DMS53 (cell line): Measurements from ENCODE around the gene WDR81.
"Not testable (repeated sequence)": the region's sequence is repeated elsewhere in the genome, so short reads cannot be mapped to it uniquely, and the experiment has no call there.

ENCODE experiments used
- DNase-seq: peaks from one replicate; lab custom pipeline; 2025; lab: John Stamatoyannopoulos, UW

Gene WDR81

GRCh38 chr17:1753767-1754429 lies 29.4 kb downstream of the WDR81 start:
- no peak for DNase-seq

DNA sequence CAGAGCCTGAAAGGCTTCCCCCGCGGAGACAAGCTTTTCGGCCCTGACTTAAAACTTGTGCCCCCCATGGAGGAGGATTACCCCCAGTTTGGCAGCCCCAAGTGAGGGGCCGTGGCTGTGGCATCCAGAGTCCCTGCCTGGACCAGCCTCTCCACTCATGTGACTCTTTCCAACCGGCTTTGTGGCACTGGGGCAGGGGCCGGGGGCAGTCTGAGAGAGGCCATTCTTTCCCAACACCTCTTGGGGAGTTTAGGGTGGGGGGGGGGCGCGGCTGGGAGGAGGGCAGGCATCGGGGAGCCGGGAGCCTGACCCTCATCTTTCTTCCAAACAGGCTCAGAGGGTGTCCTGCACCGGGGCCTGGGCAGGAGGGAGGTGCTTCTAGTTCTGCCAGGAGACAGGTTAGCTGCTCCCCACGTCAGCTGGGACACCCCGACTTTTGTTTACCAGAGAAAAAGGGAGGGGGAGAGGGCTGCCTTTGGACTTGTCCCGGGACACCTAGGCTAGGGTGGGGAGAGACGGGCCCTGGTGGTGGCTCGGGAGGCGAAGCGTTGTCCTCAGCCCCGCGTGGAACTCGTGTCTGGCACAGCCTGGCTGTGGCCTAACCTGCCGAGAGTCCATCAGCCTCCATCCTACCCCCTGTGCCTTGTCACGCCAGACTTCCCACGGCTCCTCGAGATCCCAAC lies 30.1 kb downstream of the WDR81 start:
- DNase-seq, result no peak

DNA sequence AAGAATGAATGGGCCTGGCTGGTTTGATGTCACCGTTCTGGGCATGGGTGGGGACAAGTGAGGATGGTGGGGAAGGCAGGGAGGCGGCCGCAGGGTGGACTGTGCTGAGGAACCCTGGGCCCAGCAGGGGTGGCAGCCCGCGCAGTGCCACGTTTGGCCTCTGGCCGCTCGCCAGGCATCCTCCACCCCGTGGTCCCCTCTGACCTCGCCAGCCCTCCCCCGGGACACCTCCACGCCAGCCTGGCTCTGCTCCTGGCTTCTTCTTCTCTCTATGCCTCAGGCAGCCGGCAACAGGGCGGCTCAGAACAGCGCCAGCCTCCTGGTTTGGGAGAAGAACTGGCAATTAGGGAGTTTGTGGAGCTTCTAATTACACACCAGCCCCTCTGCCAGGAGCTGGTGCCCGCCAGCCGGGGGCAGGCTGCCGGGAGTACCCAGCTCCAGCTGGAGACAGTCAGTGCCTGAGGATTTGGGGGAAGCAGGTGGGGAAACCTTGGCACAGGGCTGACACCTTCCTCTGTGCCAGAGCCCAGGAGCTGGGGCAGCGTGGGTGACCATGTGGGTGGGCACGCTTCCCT lies 30.8 kb downstream of the WDR81 start:
- DNase-seq, result no peak

DNA sequence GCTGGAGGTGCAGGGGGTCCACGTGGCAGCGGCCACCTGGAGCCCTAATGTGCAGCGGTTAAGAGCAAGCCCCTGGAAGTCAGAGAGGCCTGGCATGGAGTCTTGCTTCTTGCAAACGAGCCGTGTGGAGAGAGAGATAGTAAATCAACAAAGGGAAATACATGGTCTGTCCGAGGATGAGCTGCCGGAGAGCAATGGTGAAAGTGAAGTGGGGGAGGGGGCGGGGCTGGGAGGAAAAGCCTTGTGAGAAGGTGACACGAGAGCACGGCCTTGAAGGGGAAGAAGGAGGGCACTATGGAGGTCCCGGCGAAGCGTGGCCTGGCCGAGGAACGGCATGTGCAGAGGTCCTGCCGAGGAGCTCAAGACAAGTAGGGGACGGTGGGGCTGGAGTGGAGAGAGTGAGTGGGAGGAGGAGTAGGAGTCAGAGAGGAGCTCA lies 31.3 kb downstream of the WDR81 start:
- peak; percentile 20 for DNase-seq

GRCh38 chr17:1758807-1759206 lies 34.3 kb downstream of the WDR81 start:
- DNase-seq, result no peak

GRCh38 chr17:1759529-1759928 lies 35.0 kb downstream of the WDR81 start:
- peak; percentile 35 for DNase-seq

- peak; percentile 54 for DNase-seq
Observed at GRCh38 chr17:1762233-1762900, 37.9 kb downstream of the WDR81 start.

DNA sequence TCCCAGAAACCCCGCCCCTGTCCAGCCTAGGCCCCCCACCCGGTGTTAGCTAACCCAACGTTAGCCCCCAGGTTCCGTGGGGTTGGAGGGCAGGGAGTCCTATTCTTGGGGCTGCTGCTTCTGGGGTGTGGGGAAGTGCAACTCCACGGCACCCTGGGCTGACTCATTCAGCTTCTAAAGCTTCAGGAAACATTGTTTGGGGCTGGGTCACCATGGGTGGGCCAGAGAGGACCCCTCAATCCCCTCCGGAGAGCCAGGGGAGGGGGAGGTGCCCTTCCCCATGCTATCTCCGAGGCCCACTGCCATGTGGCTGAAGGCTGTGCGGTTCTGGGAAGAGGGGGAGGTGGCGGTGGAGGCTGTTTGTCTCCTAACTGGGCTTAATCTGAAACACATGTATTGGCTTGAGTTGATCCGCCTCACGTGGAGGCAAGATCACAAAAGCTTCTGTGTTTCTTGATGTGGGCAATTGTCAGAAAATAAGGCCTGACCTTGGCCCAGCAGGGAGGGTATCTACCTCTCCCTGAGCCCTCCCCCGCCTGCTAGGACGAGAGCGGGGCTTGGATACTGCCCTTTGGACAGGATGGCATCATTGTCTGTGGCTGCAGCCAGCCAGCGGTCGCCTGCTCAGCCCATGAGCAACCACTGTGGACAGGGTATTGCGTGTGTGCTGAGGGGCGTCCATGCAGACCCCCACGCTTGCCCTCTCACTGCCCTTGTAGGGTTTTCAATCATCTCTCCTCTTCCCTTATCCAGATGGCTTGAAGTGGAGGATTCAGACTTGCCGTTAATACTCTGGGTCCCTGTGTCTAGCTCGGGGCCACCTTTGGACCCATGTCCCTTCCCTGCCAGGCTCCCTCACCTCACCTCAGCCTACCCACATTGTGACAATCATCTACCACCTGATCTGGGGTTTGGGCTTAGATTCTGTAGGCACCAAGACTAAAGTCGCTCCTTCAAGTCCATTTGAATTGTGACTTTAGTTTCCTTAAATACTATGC lies 38.7 kb downstream of the WDR81 start:
- peak; percentile 18 for DNase-seq

DNA sequence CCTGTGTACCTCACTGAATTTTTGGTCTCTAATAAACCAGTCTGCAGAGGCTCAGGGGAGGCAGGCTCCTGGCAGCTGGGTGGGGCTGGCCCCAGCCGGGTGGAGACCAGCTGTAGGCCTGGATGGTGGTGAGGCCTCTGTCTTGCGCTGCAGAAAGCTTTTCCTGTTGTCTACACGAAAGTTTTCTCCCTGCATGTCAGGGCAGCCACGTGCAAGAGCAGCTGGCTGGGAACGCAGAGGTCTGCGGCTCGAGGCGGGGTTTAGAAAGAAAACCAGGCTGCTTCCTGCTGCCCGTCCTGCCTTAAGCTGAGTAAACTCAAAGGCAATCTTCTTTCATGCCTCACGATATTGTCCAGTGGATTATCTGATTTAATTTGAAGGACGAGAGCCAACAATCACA lies 39.8 kb downstream of the WDR81 start:
- no peak for DNase-seq

GRCh38 chr17:1764705-1765104 lies 40.2 kb downstream of the WDR81 start:
- DNase-seq, result not testable (repeated sequence)

DNA sequence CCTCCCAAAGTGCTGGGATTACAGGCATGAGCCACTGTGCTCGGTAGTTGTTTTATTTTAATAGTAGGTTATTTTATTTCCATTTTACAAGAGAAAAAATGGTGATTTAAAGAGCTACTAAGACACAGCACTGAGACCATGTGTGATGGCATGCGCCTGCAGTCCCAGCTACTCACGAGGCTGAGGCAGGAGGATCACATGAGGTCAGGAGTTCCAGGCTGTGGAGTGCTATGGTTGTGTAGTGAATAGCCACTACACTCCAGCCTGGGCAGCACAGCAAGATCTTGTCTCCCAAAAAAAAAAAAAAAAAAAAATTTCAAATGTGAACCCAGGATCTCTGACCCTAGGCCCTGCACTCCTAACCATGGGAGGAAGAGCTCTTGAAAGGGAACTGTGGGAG lies 41.1 kb downstream of the WDR81 start:
- DNase-seq, result no peak

DNA sequence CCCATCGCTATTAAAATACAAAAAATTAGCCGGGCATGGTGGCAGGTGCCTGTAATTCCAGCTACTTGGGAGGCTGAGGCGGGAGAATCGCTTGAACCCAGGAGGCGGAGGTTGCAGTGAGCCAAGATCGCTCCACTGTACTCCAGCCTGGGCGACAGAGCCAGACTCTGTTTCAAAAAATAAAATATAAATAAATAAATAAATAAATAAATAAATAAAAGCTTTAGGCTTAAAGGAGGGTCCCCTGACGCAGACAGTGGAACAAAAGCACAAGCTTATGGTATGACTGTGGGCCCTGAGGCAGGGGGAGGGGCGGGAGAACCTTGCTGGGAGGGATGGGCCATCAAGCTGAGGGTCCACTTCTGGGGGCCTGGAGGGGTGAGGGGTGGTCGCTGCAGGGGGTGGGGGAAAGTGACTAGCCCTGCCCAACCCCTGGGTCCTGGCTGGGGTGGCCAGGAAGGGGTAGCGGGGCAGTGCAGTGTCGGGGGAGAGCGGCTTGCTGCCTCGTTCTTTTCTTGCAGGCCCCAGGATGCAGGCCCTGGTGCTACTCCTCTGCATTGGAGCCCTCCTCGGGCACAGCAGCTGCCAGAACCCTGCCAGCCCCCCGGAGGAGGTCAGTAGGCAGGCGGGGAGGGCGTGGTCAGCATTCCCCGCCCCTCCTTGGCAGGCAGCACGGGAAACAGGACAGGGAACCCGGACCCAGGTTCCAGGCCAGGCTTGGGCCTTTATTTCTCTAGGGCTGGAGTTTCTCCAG lies 42.1 kb downstream of the WDR81 start:
- DNase-seq, result no peak

DNA sequence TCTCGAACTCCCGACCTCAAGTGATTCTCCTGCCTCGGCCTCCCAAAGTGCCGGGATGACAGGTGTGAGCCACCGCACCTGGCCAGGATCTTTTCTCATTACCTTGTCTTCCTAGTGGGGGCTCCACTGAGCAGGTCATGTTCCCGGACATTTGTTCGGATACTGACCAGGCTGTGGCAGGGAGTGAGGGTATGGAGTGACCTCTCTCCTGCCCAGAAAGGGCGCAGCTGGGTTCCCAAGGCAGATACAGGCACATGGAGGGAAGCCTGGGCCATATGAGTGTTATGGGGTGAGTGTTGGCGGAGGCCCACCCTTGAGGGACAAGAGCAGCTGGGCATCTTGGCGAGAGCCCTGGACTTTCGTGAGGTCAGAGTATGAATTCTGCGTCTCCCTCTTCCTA lies 42.9 kb downstream of the WDR81 start:
- DNase-seq, result no peak

DNA sequence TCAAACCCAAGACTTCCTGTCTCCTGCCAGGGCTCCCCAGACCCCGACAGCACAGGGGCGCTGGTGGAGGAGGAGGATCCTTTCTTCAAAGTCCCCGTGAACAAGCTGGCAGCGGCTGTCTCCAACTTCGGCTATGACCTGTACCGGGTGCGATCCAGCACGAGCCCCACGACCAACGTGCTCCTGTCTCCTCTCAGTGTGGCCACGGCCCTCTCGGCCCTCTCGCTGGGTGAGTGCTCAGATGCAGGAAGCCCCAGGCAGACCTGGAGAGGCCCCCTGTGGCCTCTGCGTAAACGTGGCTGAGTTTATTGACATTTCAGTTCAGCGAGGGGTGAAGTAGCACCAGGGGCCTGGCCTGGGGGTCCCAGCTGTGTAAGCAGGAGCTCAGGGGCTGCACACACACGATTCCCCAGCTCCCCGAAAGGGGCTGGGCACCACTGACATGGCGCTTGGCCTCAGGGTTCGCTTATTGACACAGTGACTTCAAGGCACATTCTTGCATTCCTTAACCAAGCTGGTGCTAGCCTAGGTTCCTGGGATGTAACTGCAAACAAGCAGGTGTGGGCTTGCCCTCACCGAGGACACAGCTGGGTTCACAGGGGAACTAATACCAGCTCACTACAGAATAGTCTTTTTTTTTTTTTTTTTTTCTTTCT lies 45.4 kb downstream of the WDR81 start:
- DNase-seq, result peak; percentile 52

GRCh38 chr17:1773000-1773695 lies 48.6 kb downstream of the WDR81 start:
- DNase-seq, result not testable (repeated sequence)

DNA sequence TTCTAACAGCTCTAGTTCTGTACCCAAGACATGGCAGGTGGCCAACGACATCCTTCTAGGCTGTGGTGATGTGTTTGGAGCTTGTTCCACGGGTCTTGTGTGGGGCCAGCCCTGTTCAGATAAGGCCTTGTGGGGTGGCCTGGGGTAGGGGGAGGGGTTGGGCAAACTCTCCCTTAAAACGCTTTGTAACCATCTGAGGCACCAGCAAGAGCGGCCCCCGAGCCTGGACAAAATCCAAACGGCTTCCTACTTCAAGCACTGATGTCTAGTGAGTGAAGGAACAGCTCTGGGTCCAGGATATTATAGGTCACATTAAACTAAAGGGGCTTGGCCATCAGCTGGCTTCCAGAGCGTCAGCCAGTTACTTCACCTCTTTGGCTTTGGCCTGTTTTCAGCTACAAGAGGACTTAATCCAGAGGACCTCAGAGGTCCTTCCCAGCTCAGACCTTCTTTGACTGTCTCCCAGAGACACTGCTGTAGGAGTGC lies 49.2 kb downstream of the WDR81 start:
- no peak for DNase-seq

- no peak for DNase-seq
Observed at GRCh38 chr17:1774390-1775176, 50.1 kb downstream of the WDR81 start.

DNA sequence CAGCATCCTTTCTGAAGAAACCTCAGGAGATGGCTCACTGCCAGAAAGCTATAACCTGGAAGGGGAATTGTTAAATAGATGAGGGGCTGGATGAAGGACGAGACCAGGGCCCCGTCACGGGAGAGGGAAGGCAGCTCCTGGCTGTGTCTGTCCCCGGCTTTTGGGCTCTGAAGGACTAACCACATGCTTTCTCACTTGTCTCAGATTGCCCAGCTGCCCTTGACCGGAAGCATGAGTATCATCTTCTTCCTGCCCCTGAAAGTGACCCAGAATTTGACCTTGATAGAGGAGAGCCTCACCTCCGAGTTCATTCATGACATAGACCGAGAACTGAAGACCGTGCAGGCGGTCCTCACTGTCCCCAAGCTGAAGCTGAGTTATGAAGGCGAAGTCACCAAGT lies 51.8 kb downstream of the WDR81 start:
- no peak for DNase-seq

- no peak for DNase-seq
Observed at GRCh38 chr17:1776857-1777256, 52.4 kb downstream of the WDR81 start.
